GM12891 (cell line): ENCODE measurements around the gene AHRR.
"Not testable (repeated sequence)": the region's sequence is repeated elsewhere in the genome, so short reads cannot be mapped to it uniquely, and the experiment has no call there.

ENCODE experiments used
- DNase-seq: peaks from one replicate; pipeline ENCODE4 v3.0.0; 2011; ENCODE audit warnings: low spot score; ENCODE audit not compliant: insufficient read length
- FAIRE-seq: peaks from 2 replicates; lab custom pipeline; 2011; peaks lifted over from hg19 to GRCh38; lab: Jason Lieb, UNC
- PAX5 ChIP-seq: IDR thresholded peaks from 2 replicates; pipeline ENCODE4 v1.6.1; 2011; ENCODE audit warnings: low read length, moderate library complexity, mild to moderate bottlenecking; ENCODE audit not compliant: insufficient read depth, severe bottlenecking
- POLR2A ChIP-seq: IDR thresholded peaks from 2 replicates; pipeline ENCODE4 v1.6.1; 2011; ENCODE audit warnings: low read depth, low read length, control low read depth
- POLR2AphosphoS5 ChIP-seq: IDR thresholded peaks from 2 replicates; pipeline ENCODE4 v1.6.1; 2011; ENCODE audit warnings: low read depth, low read length, control low read depth
- POU2F2 ChIP-seq: IDR thresholded peaks from 2 replicates; pipeline ENCODE4 v1.6.1; 2011; ENCODE audit warnings: low read depth, mild to moderate bottlenecking, control low read depth, low read length, moderate library complexity
- SPI1 ChIP-seq: IDR thresholded peaks from 2 replicates; pipeline ENCODE4 v1.6.1; 2011; ENCODE audit warnings: low read depth, low read length, control low read depth
- TAF1 ChIP-seq: IDR thresholded peaks from 2 replicates; pipeline ENCODE4 v1.6.1; 2011; ENCODE audit warnings: low read depth, low read length, control low read depth

Gene AHRR

GRCh38 chr5:471750-472058 is 150.2 kb downstream of the AHRR start:
- DNase-seq (no peak), FAIRE-seq (no peak)
- TF ChIP-seq POLR2AphosphoS5 (no peak), PAX5 (no peak), POU2F2 (no peak), SPI1 (no peak), POLR2A (no peak), TAF1 (no peak)

DNA sequence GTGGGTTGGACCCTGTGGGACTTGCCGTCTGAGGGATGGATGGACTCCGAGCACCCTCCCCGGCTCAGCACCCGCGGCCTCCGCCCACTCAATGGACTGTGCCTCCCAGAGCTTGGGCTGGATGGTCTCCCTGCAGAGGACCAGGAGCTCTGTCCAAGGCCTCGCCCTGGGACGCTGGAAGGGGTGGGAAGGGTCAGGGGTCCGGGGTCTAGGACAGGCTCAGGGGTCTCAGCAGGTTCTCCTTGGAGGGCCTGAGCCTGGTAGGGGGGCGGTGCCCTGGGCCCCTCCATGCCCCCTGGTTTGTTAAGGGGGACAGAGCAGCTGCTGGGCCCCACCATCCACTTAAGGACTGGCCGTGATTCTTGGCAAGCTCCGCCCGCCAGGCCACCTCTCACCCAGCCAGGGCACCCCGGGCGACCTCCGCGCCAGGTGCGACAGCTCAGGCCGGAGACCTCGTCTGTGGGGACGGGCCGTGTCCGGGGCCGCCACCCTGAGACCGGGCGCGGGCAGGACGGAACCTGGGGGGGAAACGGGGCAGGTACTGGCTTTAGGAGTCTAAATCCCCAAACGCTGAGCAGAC is 150.7 kb downstream of the AHRR start:
- TF ChIP-seq TAF1 (no peak), POLR2A (no peak; the same call in 1 of the 2 replicates), POU2F2 (no peak), SPI1 (no peak), PAX5 (no peak)
- no peak for DNase-seq
- no peak for FAIRE-seq

DNA sequence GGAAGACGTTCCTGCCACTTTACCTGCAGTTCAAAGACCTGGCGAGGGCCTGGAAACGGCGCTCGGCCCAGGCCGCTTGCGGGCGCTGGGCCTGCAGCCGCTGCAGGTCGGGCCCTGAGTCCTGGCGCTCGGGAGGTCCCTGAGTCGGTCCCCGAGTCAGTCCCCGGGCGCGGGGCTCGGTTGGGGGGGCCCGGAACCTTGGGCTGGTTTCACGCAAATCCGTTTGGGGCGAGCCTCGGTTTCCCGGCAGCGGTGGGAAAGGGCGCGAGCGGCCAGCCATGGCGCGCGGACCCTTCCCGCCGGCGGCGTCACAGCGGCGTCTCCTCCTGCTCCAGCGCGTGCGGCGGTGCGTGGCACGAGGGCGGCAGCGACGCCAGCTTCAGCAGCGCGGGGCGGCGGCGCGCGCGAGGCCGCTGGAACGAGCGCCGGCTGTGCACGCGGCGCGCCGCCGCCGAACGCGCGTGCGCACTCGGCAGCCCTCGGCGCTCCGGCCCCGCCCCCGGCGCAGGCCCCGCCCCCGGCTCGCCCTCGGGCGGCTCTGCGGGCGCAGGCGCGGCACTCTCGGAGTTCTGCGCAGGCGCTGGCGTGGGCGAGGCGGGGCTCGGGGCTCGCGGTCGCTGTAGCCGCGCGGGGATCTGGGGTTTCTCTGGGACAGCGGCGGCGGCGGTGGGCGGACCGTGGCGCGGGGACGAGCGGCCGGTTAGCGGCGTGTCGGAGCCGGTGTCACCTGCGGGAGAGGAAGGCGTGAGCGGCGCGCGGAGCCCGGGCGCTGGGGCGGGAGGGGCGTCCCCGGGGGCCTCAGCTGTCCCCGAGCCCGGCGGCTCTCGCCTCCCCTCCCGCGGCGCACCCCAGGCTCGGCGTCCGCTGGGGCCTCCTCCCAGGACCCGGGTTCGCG is 151.4 kb downstream of the AHRR start:
- FAIRE-seq (peak; percentile 99), DNase-seq (peak; percentile 99)
- TF ChIP-seq PAX5: peak; percentile 88
- peak; percentile 32; the same call in 1 of the 2 replicates for TF ChIP-seq TAF1
- TF ChIP-seq POLR2AphosphoS5: peak; percentile 72; the same call in 1 of the 2 replicates
- peak; percentile 74 for TF ChIP-seq POLR2A
- no peak for TF ChIP-seq SPI1
- TF ChIP-seq POU2F2: no peak

DNA sequence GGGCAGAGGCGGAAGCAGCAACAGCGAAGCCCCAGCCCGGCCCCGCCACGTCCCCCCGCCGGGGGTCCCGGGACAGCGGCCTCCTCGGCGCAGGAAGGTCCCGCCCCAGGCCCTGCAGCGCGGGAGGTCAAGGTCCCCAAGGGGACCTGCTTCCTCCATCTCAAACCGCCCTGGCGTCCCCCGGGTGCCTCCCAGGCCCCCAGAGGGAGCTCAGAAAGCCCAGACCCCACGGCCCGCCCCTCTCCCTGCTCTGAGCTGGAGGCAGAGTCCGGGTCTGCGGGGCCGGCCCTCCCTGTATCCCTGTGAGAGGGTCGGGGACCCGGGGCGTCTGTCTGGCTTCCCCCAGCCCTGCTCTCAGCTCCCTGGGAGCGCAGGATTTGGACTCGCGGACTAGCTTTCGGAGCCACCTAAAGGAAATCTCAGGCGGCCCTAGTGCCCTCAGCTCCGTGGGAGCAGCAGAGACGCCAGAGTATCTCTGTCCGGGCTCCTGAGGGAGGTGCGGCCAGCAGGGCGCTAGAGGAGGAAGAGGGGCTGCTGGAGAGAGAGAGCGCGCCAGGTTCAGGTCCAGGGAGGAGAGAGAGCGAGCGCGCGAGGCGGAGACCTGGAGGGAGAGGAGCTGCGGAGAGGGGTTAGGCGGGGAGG is 152.2 kb downstream of the AHRR start:
- FAIRE-seq (no peak), DNase-seq (no peak)
- TF ChIP-seq TAF1: no peak
- TF ChIP-seq SPI1: no peak
- TF ChIP-seq POLR2A: no peak
- no peak for TF ChIP-seq PAX5
- no peak for TF ChIP-seq POLR2AphosphoS5
- no peak for TF ChIP-seq POU2F2

- FAIRE-seq, DNase-seq: not testable (repeated sequence)
These were observed 152.8 kb downstream of the AHRR start for GRCh38 chr5:474232-474839.

- TF ChIP-seq TAF1 (no peak), PAX5 (no peak), POU2F2 (no peak), POLR2AphosphoS5 (no peak), POLR2A (no peak), SPI1 (no peak)
- DNase-seq (no peak), FAIRE-seq (no peak)
These were observed 153.5 kb downstream of the AHRR start for GRCh38 chr5:474840-475661.

- no peak for DNase-seq
- no peak for TF ChIP-seq TAF1
- TF ChIP-seq PAX5: no peak
- TF ChIP-seq POLR2A: no peak
- no peak for TF ChIP-seq SPI1
- TF ChIP-seq POLR2AphosphoS5: no peak
- TF ChIP-seq POU2F2: no peak
- no peak for FAIRE-seq
These were observed 154.2 kb downstream of the AHRR start for GRCh38 chr5:475704-476101.

- FAIRE-seq (no peak), DNase-seq (no peak)
- TF ChIP-seq SPI1 (no peak), POU2F2 (no peak), POLR2A (no peak), PAX5 (no peak), POLR2AphosphoS5 (no peak), TAF1 (no peak)
These were observed 154.7 kb downstream of the AHRR start for GRCh38 chr5:476102-476813.

DNA sequence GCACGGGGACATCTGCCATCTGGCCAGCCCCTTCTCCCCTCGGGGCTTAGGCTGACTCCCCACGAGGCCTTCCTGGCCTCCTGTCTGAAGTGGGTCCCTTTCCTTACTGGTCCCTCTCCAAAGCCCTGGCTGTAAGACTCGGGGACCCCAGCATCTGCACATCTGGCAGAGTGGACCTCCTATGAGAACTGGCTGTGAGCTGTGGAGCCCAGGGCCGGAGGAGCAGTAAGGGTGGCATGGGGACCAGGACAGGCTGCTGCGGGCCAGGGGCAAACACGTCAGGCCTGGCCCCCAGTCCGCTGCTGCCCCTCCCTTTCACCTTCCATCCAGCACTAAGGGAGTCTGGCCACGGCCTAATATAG is 155.3 kb downstream of the AHRR start:
- no peak for TF ChIP-seq SPI1
- TF ChIP-seq POLR2A: no peak
- no peak for TF ChIP-seq TAF1
- TF ChIP-seq POLR2AphosphoS5: no peak
- TF ChIP-seq POU2F2: no peak
- no peak for TF ChIP-seq PAX5
- no peak for FAIRE-seq
- DNase-seq: no peak
